WTC11 (cell line): ENCODE results near the gene SBF2. TPM values are rescaled to one million over a fixed set of nuclear protein-coding genes. Genes with fewer than 3 reads are reported as not detected.

Source experiments
- ATAC-seq: fragments of 200-7000 bp; cut with Tn5 transposase; 2 replicates; pipeline ENCODE4 v1.10.0; 2021; ENCODE audit warnings: mild to moderate bottlenecking, moderate library complexity
- CTCF ChIA-PET: fragments of 300-600 bp; sonication (Branson Sonifier 250); formaldehyde crosslinking; loops from one replicate; lab custom pipeline; 2021; ENCODE audit warnings: antibody characterized with exemption; lab: Charles Lee
- POLR2A ChIA-PET: fragments of 350-600 bp; sonication (Branson Sonifier 250); formaldehyde crosslinking; loops from one replicate; lab custom pipeline; 2021; ENCODE audit warnings: antibody characterized with exemption; lab: Charles Lee
- DNase-seq: peaks from one replicate; pipeline ENCODE4 v3.0.0; 2021; ENCODE audit warnings: low spot score
- H3K27ac Mint-ChIP-seq: 2 replicates; pipeline ENCODE4 v1.8.0; 2021; ENCODE audit warnings: mixed read lengths
- H3K27me3 Mint-ChIP-seq: 2 replicates; pipeline ENCODE4 v1.8.0; 2021; ENCODE audit warnings: low read depth, mild to moderate bottlenecking, moderate library complexity, mixed read lengths
- H3K36me3 Mint-ChIP-seq: 2 replicates; pipeline ENCODE4 v1.8.0; 2021; ENCODE audit warnings: mixed read lengths
- H3K4me1 Mint-ChIP-seq: 2 replicates; pipeline ENCODE4 v1.8.0; 2022; ENCODE audit warnings: mixed read lengths
- H3K4me3 Mint-ChIP-seq: 2 replicates; pipeline ENCODE4 v1.8.0; 2021; ENCODE audit warnings: mild to moderate bottlenecking, moderate library complexity, mixed read lengths
- H3K9me3 Mint-ChIP-seq: 2 replicates; pipeline ENCODE4 v1.8.0; 2021; ENCODE audit warnings: mixed read lengths
- ATF1 ChIP-seq: sonication (generic); formaldehyde crosslinking; IDR thresholded peaks from 2 replicates; pipeline ENCODE4 v1.8.1; 2023; ENCODE audit warnings: mild to moderate bottlenecking, moderate library complexity, missing genetic modification reagents
- ATF6 ChIP-seq: sonication (generic); formaldehyde crosslinking; IDR thresholded peaks from 2 replicates; pipeline ENCODE4 v1.8.1; 2023; ENCODE audit warnings: mild to moderate bottlenecking, missing genetic modification reagents
- CREM ChIP-seq: sonication (generic); formaldehyde crosslinking; IDR thresholded peaks from 2 replicates; pipeline ENCODE4 v1.8.1; 2022; ENCODE audit warnings: mild to moderate bottlenecking, missing genetic modification reagents, moderate library complexity
- E2F1 ChIP-seq: sonication (generic); formaldehyde crosslinking; IDR thresholded peaks from 2 replicates; pipeline ENCODE4 v1.8.0; 2022; ENCODE audit warnings: mild to moderate bottlenecking, missing genetic modification reagents
- ETV6 ChIP-seq: sonication (generic); formaldehyde crosslinking; IDR thresholded peaks from 2 replicates; pipeline ENCODE4 v1.8.1; 2022; ENCODE audit warnings: mild to moderate bottlenecking, missing genetic modification reagents
- FOXP1 ChIP-seq: sonication (generic); formaldehyde crosslinking; IDR thresholded peaks from 2 replicates; pipeline ENCODE4 v1.8.0; 2022; ENCODE audit warnings: missing genetic modification reagents, mild to moderate bottlenecking, moderate library complexity, borderline replicate concordance
- FOXP4 ChIP-seq: sonication (generic); formaldehyde crosslinking; IDR thresholded peaks from 2 replicates; pipeline ENCODE4 v1.8.0; 2022; ENCODE audit warnings: mild to moderate bottlenecking, missing genetic modification reagents
- GABPB1 ChIP-seq: sonication (generic); formaldehyde crosslinking; IDR thresholded peaks from 2 replicates; pipeline ENCODE4 v1.8.1; 2023; ENCODE audit warnings: mild to moderate bottlenecking, missing genetic modification reagents
- GTF2I ChIP-seq: fragments of 250-450 bp; sonication (Bioruptor Pico); conservative IDR thresholded peaks from 2 replicates; pipeline ENCODE4 v1.4.0; 2021; ENCODE audit warnings: mild to moderate bottlenecking
- IRF2 ChIP-seq: sonication (generic); formaldehyde crosslinking; IDR thresholded peaks from 2 replicates; pipeline ENCODE4 v1.8.0; 2022; ENCODE audit warnings: low read depth, missing genetic modification reagents, borderline replicate concordance
- JUN ChIP-seq: sonication (generic); formaldehyde crosslinking; IDR thresholded peaks from 2 replicates; pipeline ENCODE4 v1.8.0; 2023; ENCODE audit warnings: mild to moderate bottlenecking, missing genetic modification reagents
- MXD4 ChIP-seq: fragments of 250-450 bp; sonication (Bioruptor Pico); IDR thresholded peaks from 2 replicates; pipeline ENCODE4 v1.8.0; 2021; ENCODE audit warnings: mild to moderate bottlenecking, moderate library complexity, borderline replicate concordance
- NFE2L1 ChIP-seq: sonication (generic); formaldehyde crosslinking; IDR thresholded peaks from 2 replicates; pipeline ENCODE4 v1.8.1; 2023; ENCODE audit warnings: missing genetic modification reagents
- RELA ChIP-seq: sonication (generic); formaldehyde crosslinking; IDR thresholded peaks from 2 replicates; pipeline ENCODE4 v1.8.1; 2022; ENCODE audit warnings: missing genetic modification reagents, mild to moderate bottlenecking, borderline replicate concordance
- SMAD4 ChIP-seq: sonication (generic); formaldehyde crosslinking; IDR thresholded peaks from 2 replicates; pipeline ENCODE4 v1.8.0; 2022; ENCODE audit warnings: mild to moderate bottlenecking, missing genetic modification reagents
- SOX15 ChIP-seq: fragments of 250-450 bp; sonication (Bioruptor Pico); IDR thresholded peaks from 2 replicates; pipeline ENCODE4 v1.9.0; 2021; ENCODE audit warnings: mild to moderate bottlenecking
- TEAD1 ChIP-seq: sonication (generic); formaldehyde crosslinking; IDR thresholded peaks from 2 replicates; pipeline ENCODE4 v1.8.0; 2022; ENCODE audit warnings: mild to moderate bottlenecking, missing genetic modification reagents
- TP53 ChIP-seq: sonication (generic); formaldehyde crosslinking; IDR thresholded peaks from 2 replicates; pipeline ENCODE4 v1.8.1; 2023; ENCODE audit warnings: mild to moderate bottlenecking, missing genetic modification reagents
- ZMAT4 ChIP-seq: fragments of 250-450 bp; sonication (Bioruptor Pico); IDR thresholded peaks from 2 replicates; pipeline ENCODE4 v1.9.0; 2021; ENCODE audit warnings: mild to moderate bottlenecking
- ZNF219 ChIP-seq: sonication (generic); formaldehyde crosslinking; IDR thresholded peaks from 2 replicates; pipeline ENCODE4 v1.8.0; 2023; ENCODE audit warnings: missing genetic modification reagents, mild to moderate bottlenecking, borderline replicate concordance
- ZNF232 ChIP-seq: sonication (generic); formaldehyde crosslinking; IDR thresholded peaks from 2 replicates; pipeline ENCODE4 v1.8.0; 2022; ENCODE audit warnings: mild to moderate bottlenecking, missing genetic modification reagents
- ZNF416 ChIP-seq: fragments of 250-450 bp; sonication (Bioruptor Pico); IDR thresholded peaks from 2 replicates; pipeline ENCODE4 v1.9.0; 2021; ENCODE audit warnings: mild to moderate bottlenecking, inconsistent platforms
- ZNF425 ChIP-seq: fragments of 250-450 bp; sonication (Bioruptor Pico); conservative IDR thresholded peaks from 2 replicates; pipeline ENCODE4 v1.9.0; 2021; ENCODE audit warnings: mild to moderate bottlenecking
- total RNA-seq: library from RNA; stranded (reverse); gene quantifications from 3 replicates; pipeline ENCODE4 v1.2.3, GENCODE V29; 2021
- TF ChIP-seq, protein P1 (sequence below): sonication (generic); formaldehyde crosslinking; IDR thresholded peaks from 2 replicates; pipeline ENCODE4 v1.8.1; 2022; ENCODE audit warnings: missing genetic modification reagents, borderline replicate concordance
- TF ChIP-seq, protein P2 (sequence below): sonication (generic); formaldehyde crosslinking; IDR thresholded peaks from 2 replicates; pipeline ENCODE4 v1.8.0; 2022; ENCODE audit warnings: missing genetic modification reagents

Gene SBF2
- total RNA-seq, 1 experiment from 2014 or later, result 47.6 TPM

DNA sequence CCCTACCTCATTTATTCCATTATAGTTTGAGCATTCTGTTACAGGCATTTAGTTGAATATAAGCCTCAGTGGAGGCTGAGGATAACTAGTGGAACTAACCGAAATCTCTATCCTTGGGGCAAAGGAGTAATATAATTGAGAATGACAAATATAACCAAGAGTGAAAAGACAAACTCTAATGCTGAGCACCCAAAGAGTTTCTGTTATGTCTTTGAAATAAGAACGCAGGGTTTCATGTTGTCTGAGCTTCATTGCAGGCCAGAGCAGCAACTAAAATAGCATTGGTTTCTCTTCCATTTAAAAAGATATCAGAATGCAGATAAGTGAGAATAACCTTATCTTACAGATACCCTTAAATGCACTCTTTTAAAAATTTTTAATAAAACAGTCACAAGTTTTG is 131.8 kb downstream of the SBF2 start:
- ChIA-PET POLR2A (interaction anchor here (0.7 kb wide), 1 partner anchor 170 kb away, joined by 3 read pairs; no protein-coding TSS in a partner anchor), CTCF (interaction anchor here (0.6 kb wide), 1 partner anchor 1481 kb away, joined by 3 read pairs; no protein-coding TSS in a partner anchor)
- Mint-ChIP-seq H3K36me3 (peaks cover 6% of the 10 kb centered on the region), H3K27ac (no peak overlapping the region), H3K4me1 (peaks cover 9% of the 10 kb centered on the region), H3K9me3 (peaks cover 15% of the 10 kb centered on the region), H3K27me3 (no peaks in the 10 kb centered on the region), H3K4me3 (no peak overlapping the region)
- no peak for TF ChIP-seq ZNF425
- TF ChIP-seq FOXP1 (CRISPR knock-in tag), result no peak
- no peak for TF ChIP-seq SMAD4
- TF ChIP-seq ETV6 (CRISPR knock-in tag), result no peak
- no peak for TF ChIP-seq ZMAT4 (CRISPR knock-in tag)
- TF ChIP-seq, protein P1, sequence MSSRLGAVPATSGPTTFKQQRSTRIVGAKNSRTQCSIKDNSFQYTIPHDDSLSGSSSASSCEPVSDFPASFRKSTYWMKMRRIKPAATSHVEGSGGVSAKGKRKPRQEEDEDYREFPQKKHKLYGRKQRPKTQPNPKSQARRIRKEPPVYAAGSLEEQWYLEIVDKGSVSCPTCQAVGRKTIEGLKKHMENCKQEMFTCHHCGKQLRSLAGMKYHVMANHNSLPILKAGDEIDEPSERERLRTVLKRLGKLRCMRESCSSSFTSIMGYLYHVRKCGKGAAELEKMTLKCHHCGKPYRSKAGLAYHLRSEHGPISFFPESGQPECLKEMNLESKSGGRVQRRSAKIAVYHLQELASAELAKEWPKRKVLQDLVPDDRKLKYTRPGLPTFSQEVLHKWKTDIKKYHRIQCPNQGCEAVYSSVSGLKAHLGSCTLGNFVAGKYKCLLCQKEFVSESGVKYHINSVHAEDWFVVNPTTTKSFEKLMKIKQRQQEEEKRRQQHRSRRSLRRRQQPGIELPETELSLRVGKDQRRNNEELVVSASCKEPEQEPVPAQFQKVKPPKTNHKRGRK (CRISPR knock-in tag), result no peak
- no peak for TF ChIP-seq SOX15 (CRISPR knock-in tag)
- TF ChIP-seq CREM (CRISPR knock-in tag), result no peak
- no peak for TF ChIP-seq ATF6
- no peak for TF ChIP-seq FOXP4 (CRISPR knock-in tag)
- no peak for TF ChIP-seq GTF2I
- no peak for TF ChIP-seq IRF2
- no peak for TF ChIP-seq MXD4 (CRISPR knock-in tag)
- no peak for TF ChIP-seq ZNF416 (CRISPR knock-in tag)
- no peak for TF ChIP-seq ATF1 (CRISPR knock-in tag)
- no peak for DNase-seq
- ATAC-seq, result no peak

DNA sequence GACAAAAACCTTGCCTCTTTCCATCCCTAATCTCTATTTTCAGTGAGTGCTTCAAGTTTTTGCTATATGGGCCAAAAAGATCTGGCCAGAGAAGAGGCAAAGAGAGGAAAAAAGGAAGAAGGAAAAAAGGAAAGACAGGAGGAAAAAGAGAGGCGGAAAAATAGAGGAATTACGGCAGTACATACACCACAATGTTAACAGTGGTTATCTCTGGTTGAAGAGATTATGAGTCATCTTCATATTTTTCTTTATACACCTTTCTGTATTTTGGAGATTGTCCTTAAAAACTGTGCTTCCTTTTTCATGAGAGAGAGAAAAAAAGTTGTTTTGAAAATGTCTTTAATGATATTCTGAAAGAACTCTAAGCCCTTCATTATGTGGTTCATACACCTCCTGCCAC is 133.7 kb downstream of the SBF2 start:
- no peak for ATAC-seq
- TF ChIP-seq TEAD1 (CRISPR knock-in tag), result no peak
- TF ChIP-seq JUN (CRISPR knock-in tag), result no peak
- TF ChIP-seq TP53 (CRISPR knock-in tag), result no peak
- TF ChIP-seq, protein P2, sequence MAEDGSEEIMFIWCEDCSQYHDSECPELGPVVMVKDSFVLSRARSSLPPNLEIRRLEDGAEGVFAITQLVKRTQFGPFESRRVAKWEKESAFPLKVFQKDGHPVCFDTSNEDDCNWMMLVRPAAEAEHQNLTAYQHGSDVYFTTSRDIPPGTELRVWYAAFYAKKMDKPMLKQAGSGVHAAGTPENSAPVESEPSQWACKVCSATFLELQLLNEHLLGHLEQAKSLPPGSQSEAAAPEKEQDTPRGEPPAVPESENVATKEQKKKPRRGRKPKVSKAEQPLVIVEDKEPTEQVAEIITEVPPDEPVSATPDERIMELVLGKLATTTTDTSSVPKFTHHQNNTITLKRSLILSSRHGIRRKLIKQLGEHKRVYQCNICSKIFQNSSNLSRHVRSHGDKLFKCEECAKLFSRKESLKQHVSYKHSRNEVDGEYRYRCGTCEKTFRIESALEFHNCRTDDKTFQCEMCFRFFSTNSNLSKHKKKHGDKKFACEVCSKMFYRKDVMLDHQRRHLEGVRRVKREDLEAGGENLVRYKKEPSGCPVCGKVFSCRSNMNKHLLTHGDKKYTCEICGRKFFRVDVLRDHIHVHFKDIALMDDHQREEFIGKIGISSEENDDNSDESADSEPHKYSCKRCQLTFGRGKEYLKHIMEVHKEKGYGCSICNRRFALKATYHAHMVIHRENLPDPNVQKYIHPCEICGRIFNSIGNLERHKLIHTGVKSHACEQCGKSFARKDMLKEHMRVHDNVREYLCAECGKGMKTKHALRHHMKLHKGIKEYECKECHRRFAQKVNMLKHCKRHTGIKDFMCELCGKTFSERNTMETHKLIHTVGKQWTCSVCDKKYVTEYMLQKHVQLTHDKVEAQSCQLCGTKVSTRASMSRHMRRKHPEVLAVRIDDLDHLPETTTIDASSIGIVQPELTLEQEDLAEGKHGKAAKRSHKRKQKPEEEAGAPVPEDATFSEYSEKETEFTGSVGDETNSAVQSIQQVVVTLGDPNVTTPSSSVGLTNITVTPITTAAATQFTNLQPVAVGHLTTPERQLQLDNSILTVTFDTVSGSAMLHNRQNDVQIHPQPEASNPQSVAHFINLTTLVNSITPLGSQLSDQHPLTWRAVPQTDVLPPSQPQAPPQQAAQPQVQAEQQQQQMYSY (CRISPR knock-in tag), result no peak
- no peak for TF ChIP-seq ZNF219 (CRISPR knock-in tag)
- TF ChIP-seq RELA, result no peak
- no peak for TF ChIP-seq NFE2L1
- TF ChIP-seq SMAD4, result no peak
- TF ChIP-seq GABPB1 (CRISPR knock-in tag), result no peak
- no peak for TF ChIP-seq ZNF232 (CRISPR knock-in tag)
- no peak for TF ChIP-seq E2F1 (CRISPR knock-in tag)

More for the DNA sequence above, 133.7 kb downstream of the SBF2 start:
- peaks cover 21% of the 10 kb centered on the region for H3K9me3 Mint-ChIP-seq
- H3K4me3 Mint-ChIP-seq, result no peak overlapping the region
- no peak for DNase-seq
- POLR2A ChIA-PET, result no interaction called here
- peaks cover 12% of the 10 kb centered on the region for H3K4me1 Mint-ChIP-seq
- no peaks in the 10 kb centered on the region for H3K27me3 Mint-ChIP-seq
- H3K27ac Mint-ChIP-seq, result no peak overlapping the region
- H3K36me3 Mint-ChIP-seq, result peaks cover 6% of the 10 kb centered on the region
- CTCF ChIA-PET, result no interaction called here
